Measurements from ENCODE around the gene HLA-DQA2. TPM values are rescaled to one million over a fixed set of nuclear protein-coding genes. Genes with fewer than 3 reads are reported as not detected.
A peak's percentile ranks its signal among the peaks of the same experiment; 100 is the strongest.
"Not testable (repeated sequence)": the region's sequence is repeated elsewhere in the genome, so short reads cannot be mapped to it uniquely, and the experiment has no call there.

The HLA-DQA2 gene
- under 1 TPM in 6 of 10 donors, not detected in 4; 0.14 to 0.69 (median 0.53) TPM for polyA plus RNA-seq (ENCODE audit: insufficient read length in 10 of 10)
- long read RNA-seq, donor 1, result 0 reads
- long read RNA-seq, donor 2, result 0 reads
- long read RNA-seq, donor 3, result 0 reads
- long read RNA-seq, donor 4, result 0 reads
- long read RNA-seq, donor 5, result 0 reads
- long read RNA-seq, donor 6, result 0 reads
- long read RNA-seq, donor 7, result 0 reads
- long read RNA-seq, donor 8, result 0 reads
- long read RNA-seq, donor 9, result 0 reads

GRCh38 chr6:32741031-32741960 is at the start of gene HLA-DQA2:
Gene HLA-DQA2, plus strand, starts transcription at chr6:32741391. Its CDS starts 53 bp downstream, at chr6:32741444.
- no peak for DNase-seq

DNA sequence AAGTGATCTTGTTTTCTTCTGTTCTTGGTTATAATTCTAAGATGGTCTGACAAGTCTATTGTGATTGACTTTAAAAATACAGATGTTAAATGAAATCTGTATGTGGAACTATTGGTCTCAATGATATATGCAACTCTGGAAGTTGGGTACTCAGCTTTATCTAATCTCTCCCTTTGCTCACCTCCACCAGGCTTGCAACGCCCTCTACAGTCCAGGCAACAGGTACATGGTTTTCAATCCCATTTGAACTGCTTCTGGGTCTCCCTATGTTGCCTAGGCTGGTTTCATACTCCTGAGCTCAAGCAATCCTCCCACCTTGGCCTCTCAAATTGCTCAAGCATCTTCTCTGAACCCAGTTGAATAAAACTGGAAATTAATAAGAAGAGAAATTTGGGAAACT is 49.2 kb upstream of the HLA-DQA2 start:
- no peak for DNase-seq

DNA sequence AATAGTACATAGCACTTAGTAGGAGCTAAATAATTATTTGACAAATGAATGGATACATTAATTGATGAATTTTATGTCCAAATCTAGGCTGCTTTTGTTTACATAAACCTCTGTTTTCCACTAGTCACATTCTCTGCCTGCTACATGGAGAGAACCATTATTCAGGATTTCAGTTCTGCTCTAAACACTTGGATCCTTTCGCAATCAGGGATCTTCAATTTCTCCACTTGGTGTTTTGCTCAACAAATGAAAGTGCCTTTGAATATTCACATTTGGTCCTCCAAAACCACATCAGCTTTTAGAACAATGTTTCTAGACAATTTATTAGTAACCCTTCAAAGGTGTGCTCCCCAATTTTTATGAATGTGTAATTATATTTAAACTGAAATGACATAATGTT is 44.2 kb upstream of the HLA-DQA2 start:
- DNase-seq, result no peak

- DNase-seq, result peak; percentile 41 to 74 (median 57)
Observed at GRCh38 chr6:32700391-32701040, 40.7 kb upstream of the HLA-DQA2 start.

- DNase-seq, result no peak
Observed at GRCh38 chr6:32703347-32703746, 37.8 kb upstream of the HLA-DQA2 start.

- DNase-seq, result not testable (repeated sequence)
Observed at GRCh38 chr6:32705164-32705563, 36.0 kb upstream of the HLA-DQA2 start.

DNA sequence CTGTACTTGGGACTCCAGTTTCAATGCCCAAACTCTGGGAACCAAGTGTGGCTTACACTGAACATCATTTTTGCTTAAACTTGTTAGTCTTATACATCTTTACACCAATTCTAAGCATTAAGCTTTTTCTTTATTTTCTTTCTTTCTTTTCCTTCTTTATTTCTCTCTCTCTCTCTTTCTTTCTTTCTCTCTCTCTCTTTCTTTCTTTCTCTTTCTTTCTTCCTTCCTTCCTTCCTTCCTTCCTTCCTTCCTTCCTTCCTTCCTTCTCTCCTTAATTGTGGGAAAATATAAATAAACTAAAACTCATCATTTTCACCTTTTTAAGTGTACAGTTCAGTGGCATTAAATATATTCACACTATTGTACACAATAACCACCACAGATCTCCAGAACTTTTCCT is 31.6 kb upstream of the HLA-DQA2 start:
- no peak for DNase-seq

- DNase-seq, result no peak
Observed at GRCh38 chr6:32713241-32713640, 27.9 kb upstream of the HLA-DQA2 start.

- DNase-seq, result no peak
Observed at GRCh38 chr6:32716396-32716795, 24.8 kb upstream of the HLA-DQA2 start.

DNA sequence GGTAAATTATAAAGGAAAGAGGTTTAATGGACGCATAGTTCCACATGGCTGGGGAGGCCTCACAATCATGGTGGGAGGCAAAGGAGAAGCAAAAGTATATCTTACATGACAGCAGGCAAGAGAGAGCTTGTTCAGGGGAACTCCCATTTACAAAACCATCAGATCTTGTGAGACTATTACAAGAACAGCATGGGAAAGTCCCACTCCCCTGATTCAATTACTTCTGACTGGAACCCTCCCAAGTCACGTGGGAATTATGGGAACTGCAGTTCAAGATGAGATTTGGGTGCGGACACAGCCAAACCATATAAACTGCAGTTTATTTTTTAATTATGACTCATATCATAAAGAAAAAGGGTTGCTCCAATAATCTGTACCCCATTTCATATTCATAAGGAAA is 22.3 kb upstream of the HLA-DQA2 start:
- no peak for DNase-seq

DNA sequence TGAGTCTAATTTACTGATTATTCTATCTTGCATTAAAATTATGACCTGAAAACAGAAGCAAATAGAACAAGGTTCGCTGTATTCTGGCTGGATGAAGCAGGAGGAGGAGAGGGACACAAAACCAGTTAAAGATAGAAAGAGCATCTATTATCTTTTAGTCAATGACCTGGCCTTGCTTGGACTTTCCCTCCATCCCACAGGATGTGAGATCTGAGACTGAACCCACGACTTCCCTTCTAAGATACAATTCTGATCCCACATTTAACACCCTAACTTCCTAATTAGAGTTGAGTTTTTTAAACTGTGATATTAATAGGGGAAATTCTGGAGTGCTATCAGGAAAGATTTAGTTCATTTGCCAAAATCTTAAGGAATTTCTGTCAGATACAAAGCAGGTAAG is 3.1 kb upstream of the HLA-DQA2 start:
- no peak for DNase-seq

- DNase-seq, result no peak
Observed at GRCh38 chr6:32742374-32742773, 1.2 kb downstream of the HLA-DQA2 start.

DNA sequence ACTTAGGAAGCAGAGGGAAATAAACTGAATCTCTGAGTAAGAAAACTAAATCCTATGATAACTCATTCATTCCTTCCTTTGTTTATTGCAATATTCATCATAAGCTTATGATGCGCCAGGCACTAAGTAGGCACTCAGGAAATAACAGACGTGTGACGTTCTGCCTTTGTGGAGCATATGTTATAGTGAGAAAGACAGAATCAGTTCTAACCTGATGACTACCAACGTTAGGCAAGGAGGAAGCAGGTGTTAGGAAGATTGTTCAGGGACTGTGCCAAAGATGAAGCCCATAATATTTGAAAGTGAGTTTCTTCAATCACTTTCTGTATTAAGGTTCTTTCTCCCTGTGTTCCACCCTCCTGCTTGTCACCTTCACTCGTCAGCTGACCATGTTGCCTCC is 3.6 kb downstream of the HLA-DQA2 start:
- no peak for DNase-seq

DNA sequence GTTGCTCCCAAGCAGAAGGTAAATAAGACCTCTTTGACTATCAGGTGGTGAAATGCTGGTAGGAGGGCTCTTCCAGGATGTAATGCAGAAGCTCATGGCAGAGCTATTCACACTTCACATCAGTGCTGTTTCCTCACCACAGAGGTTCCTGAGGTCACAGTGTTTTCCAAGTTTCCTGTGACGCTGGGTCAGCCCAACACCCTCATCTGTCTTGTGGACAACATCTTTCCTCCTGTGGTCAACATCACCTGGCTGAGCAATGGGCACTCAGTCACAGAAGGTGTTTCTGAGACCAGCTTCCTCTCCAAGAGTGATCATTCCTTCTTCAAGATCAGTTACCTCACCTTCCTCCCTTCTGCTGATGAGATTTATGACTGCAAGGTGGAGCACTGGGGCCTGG is 4.5 kb downstream of the HLA-DQA2 start:
- not testable (repeated sequence) for DNase-seq

DNA sequence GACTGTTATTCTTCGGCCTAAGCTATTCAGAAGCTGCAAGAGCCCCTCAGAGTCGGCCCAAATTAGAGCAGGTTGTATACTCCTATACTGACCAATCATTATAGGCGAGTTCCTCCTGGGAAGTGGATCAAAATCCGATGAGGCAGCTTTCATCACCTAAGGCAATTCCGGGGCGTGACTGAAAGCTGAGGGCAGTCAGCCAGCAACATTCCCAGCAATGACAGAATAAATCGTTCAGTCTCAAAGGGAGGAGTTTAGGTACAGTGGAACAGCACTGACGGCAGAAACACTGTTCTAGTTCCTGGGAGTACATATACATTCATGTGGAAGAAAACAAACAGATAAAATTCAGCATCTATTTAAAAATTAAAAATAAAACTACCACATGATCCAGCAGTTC is 11.4 kb downstream of the HLA-DQA2 start:
- peak in 2 of 3 donors; percentile 0 to 2 for DNase-seq

GRCh38 chr6:32759669-32760068 is 18.5 kb downstream of the HLA-DQA2 start:
- no peak for DNase-seq

DNA sequence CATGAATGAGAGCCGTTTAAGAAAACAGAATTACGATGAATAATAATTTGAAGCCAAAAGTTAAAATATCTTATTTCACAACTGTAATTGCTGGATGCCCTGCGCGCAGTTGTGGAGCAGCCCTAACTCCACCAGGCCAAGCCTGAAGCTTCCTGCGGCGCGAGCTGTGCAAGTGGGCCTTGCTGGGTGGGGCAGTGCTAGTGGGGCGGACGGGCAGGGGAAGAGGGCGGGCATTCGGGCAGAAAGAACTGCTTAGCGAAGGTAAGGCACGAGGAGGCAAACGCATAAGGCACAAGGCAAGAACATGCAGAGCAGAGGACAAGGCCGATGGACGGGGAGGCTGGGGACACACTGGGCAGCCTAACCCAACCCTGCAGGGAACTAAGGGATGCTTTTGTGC is 19.9 kb downstream of the HLA-DQA2 start:
- DNase-seq, result no peak

- no peak for DNase-seq
Observed at GRCh38 chr6:32761548-32761947, 20.4 kb downstream of the HLA-DQA2 start.

GRCh38 chr6:32763421-32763820 is 22.2 kb downstream of the HLA-DQA2 start, which contains the start of gene HLA-DQB2:
Gene HLA-DQB2, minus strand, starts transcription at chr6:32763532. Its CDS starts 62 bp downstream, at chr6:32763470.
- no peak for DNase-seq

DNA sequence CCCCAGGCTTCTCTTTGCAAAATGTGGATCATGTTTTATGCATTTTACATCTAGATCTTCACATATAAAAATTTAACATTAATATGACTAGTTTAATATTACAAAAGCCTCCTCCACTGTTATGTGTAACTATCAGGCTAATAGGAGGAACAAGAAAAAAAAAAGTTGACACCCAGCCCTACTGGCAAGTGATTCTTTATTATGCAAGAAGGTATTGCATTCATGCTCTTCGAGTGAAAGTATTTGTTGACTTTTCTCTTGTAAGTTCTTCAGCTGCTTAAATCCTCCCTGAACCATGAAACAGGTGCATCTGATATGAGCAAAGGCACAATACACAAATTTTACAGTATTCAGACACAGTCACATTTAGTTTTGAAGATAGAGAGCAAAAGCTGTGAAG is 22.9 kb downstream of the HLA-DQA2 start:
- DNase-seq, result no peak

GRCh38 chr6:32772656-32773055 is 31.5 kb downstream of the HLA-DQA2 start:
- no peak for DNase-seq

DNA sequence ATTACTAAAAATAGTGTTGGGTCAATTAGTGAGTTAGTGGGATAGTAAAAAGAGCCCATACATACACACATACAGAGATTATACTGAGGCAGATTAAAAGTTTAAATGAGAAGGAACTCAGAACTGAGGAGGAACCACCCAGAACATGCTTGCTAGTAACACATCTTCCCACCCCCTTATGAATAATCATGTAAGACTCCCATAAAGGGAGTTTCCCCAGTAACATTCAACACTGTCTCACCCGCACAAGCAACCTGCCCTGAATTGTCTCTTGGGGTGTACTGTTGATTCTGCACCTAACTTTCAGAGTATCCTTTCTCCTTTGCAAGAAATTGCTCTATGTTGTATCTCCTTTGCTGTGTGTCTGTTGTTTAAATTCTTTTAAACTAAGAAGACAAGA is 33.2 kb downstream of the HLA-DQA2 start:
- no peak for DNase-seq

- no peak for DNase-seq
Observed at GRCh38 chr6:32775071-32775470, 33.9 kb downstream of the HLA-DQA2 start.

All from muscle of back (tissue), 13 donors.